BE2C (cell line): ENCODE measurements around the gene ATXN7L1.

Source experiments
- DNase-seq: peaks from one replicate; pipeline ENCODE4 v3.0.0-alpha.2; 2020
- H3K27me3 ChIP-seq: fragments of 250-450 bp; sonication (Bioruptor Pico); 2 replicates; pipeline ENCODE4 v1.5.1; 2020; ENCODE audit warnings: mild to moderate bottlenecking
- H3K36me3 ChIP-seq: fragments of 250-450 bp; sonication (Bioruptor Pico); 2 replicates; pipeline ENCODE4 v1.5.1; 2020; ENCODE audit warnings: mild to moderate bottlenecking
- H3K4me1 ChIP-seq: fragments of 250-450 bp; sonication (Bioruptor Pico); 2 replicates; pipeline ENCODE4 v1.5.1; 2020
- H3K4me3 ChIP-seq: 2 replicates; pipeline ENCODE4 v1.5.1; 2011; ENCODE audit warnings: low read depth, low read length
- H3K9me3 ChIP-seq: fragments of 250-450 bp; sonication (Bioruptor Pico); 2 replicates; pipeline ENCODE4 v1.5.1; 2020
- CTCF ChIP-seq: IDR thresholded peaks from 2 replicates; pipeline ENCODE4 v1.5.1; 2012; ENCODE audit warnings: mild to moderate bottlenecking, low read depth, low read length

Gene ATXN7L1

GRCh38 chr7:105866102-105866801 is 10.1 kb downstream of the ATXN7L1 start:
- H3K9me3 ChIP-seq, result no peaks in the 10 kb centered on the region
- TF ChIP-seq CTCF, result no peak
- H3K36me3 ChIP-seq, result no peaks in the 10 kb centered on the region
- H3K4me1 ChIP-seq, result no peaks in the 10 kb centered on the region
- no peak overlapping the region for H3K4me3 ChIP-seq
- no peaks in the 10 kb centered on the region for H3K27me3 ChIP-seq
- DNase-seq, result no peak

DNA sequence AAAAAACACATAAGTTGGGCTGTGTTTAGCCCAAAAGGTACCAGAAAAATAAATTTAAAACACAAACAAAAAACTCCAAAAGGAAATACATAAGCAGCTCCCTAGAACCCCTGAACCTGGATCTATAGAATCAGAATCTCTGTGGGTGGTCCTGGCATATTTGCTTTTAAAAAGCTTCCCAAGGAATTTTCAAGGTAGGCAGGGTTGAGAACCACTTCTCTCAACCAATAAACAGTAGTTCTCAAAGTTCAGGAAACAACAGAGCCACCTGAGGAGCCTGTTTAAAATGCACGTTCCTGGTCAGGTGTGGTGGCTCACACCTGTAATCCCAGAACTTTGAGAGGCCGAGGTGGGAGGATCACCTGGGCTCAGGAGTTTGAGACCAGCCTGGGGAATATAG is 12.5 kb downstream of the ATXN7L1 start:
- Histone ChIP-seq H3K4me1 (no peaks in the 10 kb centered on the region), H3K4me3 (no peak overlapping the region), H3K27me3 (no peaks in the 10 kb centered on the region), H3K9me3 (no peaks in the 10 kb centered on the region), H3K36me3 (no peaks in the 10 kb centered on the region)
- no peak for TF ChIP-seq CTCF
- no peak for DNase-seq

- H3K4me3 ChIP-seq, result no peak overlapping the region
- no peak for DNase-seq
- H3K27me3 ChIP-seq, result no peaks in the 10 kb centered on the region
- no peaks in the 10 kb centered on the region for H3K9me3 ChIP-seq
- H3K36me3 ChIP-seq, result no peaks in the 10 kb centered on the region
- no peaks in the 10 kb centered on the region for H3K4me1 ChIP-seq
- TF ChIP-seq CTCF, result no peak
Measured at GRCh38 chr7:105862770-105863169, 13.6 kb downstream of the ATXN7L1 start.

- H3K4me3 ChIP-seq, result no peak overlapping the region
- DNase-seq, result no peak
- no peaks in the 10 kb centered on the region for H3K36me3 ChIP-seq
- no peaks in the 10 kb centered on the region for H3K9me3 ChIP-seq
- H3K4me1 ChIP-seq, result no peaks in the 10 kb centered on the region
- no peaks in the 10 kb centered on the region for H3K27me3 ChIP-seq
- no peak for TF ChIP-seq CTCF
Measured at GRCh38 chr7:105862276-105862675, 14.1 kb downstream of the ATXN7L1 start.

- Histone ChIP-seq H3K4me1 (no peaks in the 10 kb centered on the region), H3K9me3 (no peaks in the 10 kb centered on the region), H3K36me3 (no peaks in the 10 kb centered on the region), H3K27me3 (no peaks in the 10 kb centered on the region), H3K4me3 (no peak overlapping the region)
- no peak for TF ChIP-seq CTCF
- DNase-seq, result no peak
Measured at GRCh38 chr7:105861224-105861623, 15.2 kb downstream of the ATXN7L1 start.

- H3K9me3 ChIP-seq, result no peaks in the 10 kb centered on the region
- no peak for DNase-seq
- H3K4me3 ChIP-seq, result no peak overlapping the region
- no peaks in the 10 kb centered on the region for H3K36me3 ChIP-seq
- no peaks in the 10 kb centered on the region for H3K4me1 ChIP-seq
- TF ChIP-seq CTCF, result no peak
- no peaks in the 10 kb centered on the region for H3K27me3 ChIP-seq
Measured at GRCh38 chr7:105860793-105861192, 15.6 kb downstream of the ATXN7L1 start.
